CD14-positive monocyte (primary cell): Measurements from ENCODE around the gene ABCC5. TPM values are rescaled to one million over a fixed set of nuclear protein-coding genes. Genes with fewer than 3 reads are reported as not detected.

ENCODE experiments used
- DNase-seq, 3 donors: peaks; one replicate each; pipeline ENCODE4 v3.0.0-alpha.2; 2011 to 2022
- H2AFZ ChIP-seq: 2 replicates; pipeline ENCODE4 v1.6.0; 2012; ENCODE audit warnings: mild to moderate bottlenecking, low read depth, low read length, inconsistent platforms; ENCODE audit not compliant: insufficient read depth, poor library complexity, severe bottlenecking
- H3K27ac ChIP-seq, 2 donors: 1 replicate in 1 of 2; 2 replicates in 1 of 2; pipeline ENCODE4 v1.5.1; 2012 to 2013; ENCODE audit warnings: low read length in 2 of 2, control low read depth in 1 of 2, inconsistent platforms in 1 of 2, low read depth in 1 of 2, mild to moderate bottlenecking in 1 of 2
- H3K27me3 ChIP-seq, 2 donors: one replicate each; pipeline versions ENCODE4 v1.6.0 to v1.6.1; 2011 to 2013; ENCODE audit warnings: low read length in 2 of 2; ENCODE audit not compliant: control insufficient read depth in 2 of 2, insufficient read depth in 2 of 2
- H3K36me3 ChIP-seq, 2 donors: replicated peaks in 1 of 2; 1 replicate in 1 of 2; 2 replicates in 1 of 2; pipeline versions ENCODE4 v1.5.1 to v1.6.1; 2012 to 2013; ENCODE audit warnings: low read length in 2 of 2, control low read depth in 1 of 2, inconsistent platforms in 1 of 2, mild to moderate bottlenecking in 1 of 2; ENCODE audit not compliant: insufficient read depth in 2 of 2, control insufficient read depth in 1 of 2
- H3K4me1 ChIP-seq, 2 donors: 1 replicate in 1 of 2; 2 replicates in 1 of 2; pipeline versions ENCODE4 v1.5.1 to v1.6.1; 2012 to 2013; ENCODE audit warnings: low read length in 2 of 2, control low read depth in 1 of 2, inconsistent platforms in 1 of 2, mild to moderate bottlenecking in 1 of 2, moderate library complexity in 1 of 2; ENCODE audit not compliant: insufficient read depth in 2 of 2, control insufficient read depth in 1 of 2
- H3K4me2 ChIP-seq: replicated peaks from 2 replicates; pipeline ENCODE3; 2012; ENCODE audit warnings: low read length, moderate library complexity, mild to moderate bottlenecking; ENCODE audit not compliant: poor library complexity, severe bottlenecking; ENCODE audit errors: extremely low read depth
- H3K4me3 ChIP-seq, 3 experiments: fragments of 200-600 bp in 1 of 3; sonication (generic) in 1 of 3; replicated peaks in 1 of 3; 1 replicate in 2 of 3; 2 replicates in 1 of 3; pipeline ENCODE4 v1.5.1; 2011 to 2013; ENCODE audit warnings: low read length in 3 of 3, mild to moderate bottlenecking in 3 of 3, control low read depth in 2 of 3, low read depth in 2 of 3, inconsistent platforms in 1 of 3, moderate library complexity in 1 of 3
- H3K79me2 ChIP-seq: 2 replicates; pipeline ENCODE4 v1.6.0; 2012; ENCODE audit warnings: mild to moderate bottlenecking, control low read depth, inconsistent platforms, low read length, moderate library complexity; ENCODE audit not compliant: insufficient read depth
- H3K9ac ChIP-seq: 2 replicates; pipeline ENCODE4 v1.6.0; 2017; ENCODE audit warnings: low read length, mild to moderate bottlenecking; ENCODE audit not compliant: insufficient read depth, poor library complexity, severe bottlenecking
- H3K9me3 ChIP-seq, 2 donors: replicated peaks in 1 of 2; 1 replicate in 1 of 2; 2 replicates in 1 of 2; pipeline versions ENCODE4 v1.5.1 to v1.6.1; 2012 to 2013; ENCODE audit warnings: low read length in 2 of 2, control low read depth in 1 of 2; ENCODE audit not compliant: control insufficient read depth in 1 of 2, insufficient read depth in 1 of 2
- H4K20me1 ChIP-seq: 2 replicates; pipeline ENCODE4 v1.6.0; 2012; ENCODE audit warnings: mild to moderate bottlenecking, low read length, control low read depth, moderate library complexity; ENCODE audit not compliant: insufficient read depth
- H3K27ac Mint-ChIP-seq, 7 donors: one replicate each; pipeline ENCODE4 v1.8.0; 2020; ENCODE audit warnings: mild to moderate bottlenecking in 7 of 7, mixed read lengths in 7 of 7, moderate library complexity in 6 of 7, inconsistent platforms in 2 of 7
- H3K27me3 Mint-ChIP-seq, 3 donors: one replicate each; pipeline ENCODE4 v1.8.0; 2021 to 2022; ENCODE audit warnings: low read depth in 3 of 3, mild to moderate bottlenecking in 3 of 3, mixed read lengths in 3 of 3, moderate library complexity in 3 of 3, inconsistent platforms in 1 of 3
- H3K36me3 Mint-ChIP-seq, 2 donors: one replicate each; pipeline ENCODE4 v1.8.0; 2020; ENCODE audit warnings: mixed read lengths in 2 of 2, inconsistent platforms in 1 of 2, mild to moderate bottlenecking in 1 of 2
- H3K4me1 Mint-ChIP-seq: one replicate; pipeline ENCODE4 v1.8.0; 2020; ENCODE audit warnings: mild to moderate bottlenecking, mixed read lengths
- H3K4me3 Mint-ChIP-seq, 2 donors: one replicate each; pipeline ENCODE4 v1.8.0; 2020; ENCODE audit warnings: mild to moderate bottlenecking in 2 of 2, mixed read lengths in 2 of 2, moderate library complexity in 1 of 2
- H3K9me3 Mint-ChIP-seq, 7 donors: one replicate each; pipeline ENCODE4 v1.8.0; 2020 to 2022; ENCODE audit warnings: mixed read lengths in 7 of 7, mild to moderate bottlenecking in 6 of 7, moderate library complexity in 6 of 7, inconsistent platforms in 2 of 7
- CTCF ChIP-seq: fragments of 200-600 bp; IDR thresholded peaks from one replicate; pipeline ENCODE4 v1.8.0; 2022; ENCODE audit warnings: antibody characterized with exemption, mild to moderate bottlenecking
- WGBS: methylation state at CpG from one replicate; pipeline ENCODE4 v1.1.5; 2013; ENCODE audit warnings: missing lambda C conversion rate; ENCODE audit not compliant: insufficient coverage; 5-methylcytosine and 5-hydroxymethylcytosine counted together
- intact Hi-C, 2 donors: fragments of 100-400 bp; cut with micrococcal nuclease; formaldehyde crosslinking; loops; one replicate each; pipeline versions ENCODE4 v1.15.0 to v1.15.1; 2023
- polyA plus RNA-seq, 3 donors: library from polyadenylated mRNA; depleted of rRNA in 1 of 3; unstranded in 2 of 3; stranded (reverse) in 1 of 3; fragments of 300-500 nt in 2 of 3; fragments of >200 nt in 1 of 3; fragmentation: Illumina TruSeq in 2 of 3; gene quantifications; 1 replicate in 2 of 3; 2 replicates in 1 of 3; pipeline ENCODE4 v1.2.3, GENCODE V29; 2012 to 2021

Gene ABCC5
- polyA plus RNA-seq, 3 donors, result 6.2 to 30.9 (median 7.7) TPM

GRCh38 chr3:183895774-183896173, 121.9 kb downstream of the ABCC5 start:
- H3K9me3 ChIP-seq, result no peaks in the 10 kb centered on the region

GRCh38 chr3:183895296-183895695, 122.4 kb downstream of the ABCC5 start:
- no peak overlapping the region for H3K9ac ChIP-seq
- H3K27ac ChIP-seq, result no peak overlapping the region
- H3K9me3 ChIP-seq, result no peaks in the 10 kb centered on the region
- no peaks in the 10 kb centered on the region for H3K79me2 ChIP-seq
- no peak overlapping the region for H2AFZ ChIP-seq
- Mint-ChIP-seq H3K36me3 (no peaks in the 10 kb centered on the region), H3K27ac (no peak overlapping the region), H3K4me1 (peaks cover 5% of the 10 kb centered on the region), H3K9me3 (peaks cover 0 to 11% (median 0%) of the 10 kb centered on the region in 7 donors), H3K4me3 (no peak overlapping the region), H3K27me3 (peaks cover 4 to 11% (median 10%) of the 10 kb centered on the region in 3 donors)
- peak; percentile 44 to 50 (median 47) for DNase-seq
- peak; percentile 86 for TF ChIP-seq CTCF
- intact Hi-C loops, result loop anchor here (10.0 kb wide), 5 partner anchors 120 to 390 kb away; partner anchors contain the start of genes ABCC5 (in 1 of the 2) and EIF2B5 (in 1 of the 2)
- H3K27me3 ChIP-seq, result no peaks in the 10 kb centered on the region
- H3K4me2 ChIP-seq, result no peak overlapping the region
- no peaks in the 10 kb centered on the region for H3K36me3 ChIP-seq
- no peaks in the 10 kb centered on the region for H3K4me1 ChIP-seq
- WGBS, result 0% methylated on average over 1 of the region's 5 CpGs
- no peak overlapping the region for H3K4me3 ChIP-seq
- H4K20me1 ChIP-seq, result no peaks in the 10 kb centered on the region

More at GRCh38 chr3:183895774-183896173, 121.9 kb downstream of the ABCC5 start:
- Histone ChIP-seq H3K36me3 (no peaks in the 10 kb centered on the region), H3K4me3 (no peak overlapping the region), H3K4me2 (no peak overlapping the region), H3K27ac (no peak overlapping the region), H3K79me2 (no peaks in the 10 kb centered on the region), H2AFZ (no peak overlapping the region), H4K20me1 (no peaks in the 10 kb centered on the region), H3K9ac (peak overlapping the region; percentile 25), H3K4me1 (no peaks in the 10 kb centered on the region), H3K27me3 (no peaks in the 10 kb centered on the region)
- H3K4me3 Mint-ChIP-seq, result no peak overlapping the region
- no peak for DNase-seq
- 95% methylated on average over 5 of the region's 6 CpGs for WGBS
- intact Hi-C loops, result loop anchor here (10.0 kb wide), 5 partner anchors 119 to 389 kb away; partner anchors contain the start of genes ABCC5 (in 1 of the 2) and EIF2B5 (in 1 of the 2)
- H3K9me3 Mint-ChIP-seq, result peaks cover 0 to 12% (median 0%) of the 10 kb centered on the region in 7 donors
- TF ChIP-seq CTCF, result no peak
- peaks cover 5 to 12% (median 10%) of the 10 kb centered on the region in 3 donors for H3K27me3 Mint-ChIP-seq
- H3K4me1 Mint-ChIP-seq, result peaks cover 5% of the 10 kb centered on the region
- no peaks in the 10 kb centered on the region for H3K36me3 Mint-ChIP-seq
- H3K27ac Mint-ChIP-seq, result no peak overlapping the region
